ENCODE results near the gene CR2. TPM values are rescaled to one million over a fixed set of nuclear protein-coding genes. Genes with fewer than 3 reads are reported as not detected.
"Not testable (repeated sequence)": the region's sequence is repeated elsewhere in the genome, so short reads cannot be mapped to it uniquely, and the experiment has no call there.

Gene CR2
- total RNA-seq, 1 donor from 2014 or later: not detected

GRCh38 chr1:207429963-207430362 is 24.2 kb upstream of the CR2 start:
- no peaks in the 10 kb centered on the region for H3K9me3 Mint-ChIP-seq (ENCODE audit: unreplicated experiment)
- no peak for DNase-seq (ENCODE audit: extremely low spot score, unreplicated experiment)
- no peaks in the 10 kb centered on the region for H3K4me1 Mint-ChIP-seq (ENCODE audit: unreplicated experiment)
- no peaks in the 10 kb centered on the region for H3K36me3 Mint-ChIP-seq (ENCODE audit: unreplicated experiment)
- no peak for TF ChIP-seq CTCF (IDR thresholded peaks at IDR 0.05)
- no peak overlapping the region for H3K27ac Mint-ChIP-seq (ENCODE audit: unreplicated experiment)
- no peak overlapping the region for H3K4me3 Mint-ChIP-seq (ENCODE audit: unreplicated experiment)
- H3K27me3 Mint-ChIP-seq (ENCODE audit: unreplicated experiment): peaks cover 11% of the 10 kb centered on the region

- no peaks in the 10 kb centered on the region for H3K9me3 Mint-ChIP-seq (ENCODE audit: unreplicated experiment)
- H3K27ac Mint-ChIP-seq (ENCODE audit: unreplicated experiment): no peak overlapping the region
- H3K4me3 Mint-ChIP-seq (ENCODE audit: unreplicated experiment): no peak overlapping the region
- no peaks in the 10 kb centered on the region for H3K4me1 Mint-ChIP-seq (ENCODE audit: unreplicated experiment)
- peaks cover 11% of the 10 kb centered on the region for H3K27me3 Mint-ChIP-seq (ENCODE audit: unreplicated experiment)
- DNase-seq (ENCODE audit: extremely low spot score, unreplicated experiment): no peak
- TF ChIP-seq CTCF (IDR thresholded peaks at IDR 0.05): no peak
- H3K36me3 Mint-ChIP-seq (ENCODE audit: unreplicated experiment): no peaks in the 10 kb centered on the region
Measured at GRCh38 chr1:207430602-207431001, 23.5 kb upstream of the CR2 start.

- DNase-seq (ENCODE audit: extremely low spot score, unreplicated experiment): no peak
- no peaks in the 10 kb centered on the region for H3K36me3 Mint-ChIP-seq (ENCODE audit: unreplicated experiment)
- H3K9me3 Mint-ChIP-seq (ENCODE audit: unreplicated experiment): no peaks in the 10 kb centered on the region
- H3K27me3 Mint-ChIP-seq (ENCODE audit: unreplicated experiment): peaks cover 11% of the 10 kb centered on the region
- no peak overlapping the region for H3K4me3 Mint-ChIP-seq (ENCODE audit: unreplicated experiment)
- no peak for TF ChIP-seq CTCF (IDR thresholded peaks at IDR 0.05)
- H3K27ac Mint-ChIP-seq (ENCODE audit: unreplicated experiment): no peak overlapping the region
- H3K4me1 Mint-ChIP-seq (ENCODE audit: unreplicated experiment): no peaks in the 10 kb centered on the region
Measured at GRCh38 chr1:207431508-207431907, 22.6 kb upstream of the CR2 start.

DNA sequence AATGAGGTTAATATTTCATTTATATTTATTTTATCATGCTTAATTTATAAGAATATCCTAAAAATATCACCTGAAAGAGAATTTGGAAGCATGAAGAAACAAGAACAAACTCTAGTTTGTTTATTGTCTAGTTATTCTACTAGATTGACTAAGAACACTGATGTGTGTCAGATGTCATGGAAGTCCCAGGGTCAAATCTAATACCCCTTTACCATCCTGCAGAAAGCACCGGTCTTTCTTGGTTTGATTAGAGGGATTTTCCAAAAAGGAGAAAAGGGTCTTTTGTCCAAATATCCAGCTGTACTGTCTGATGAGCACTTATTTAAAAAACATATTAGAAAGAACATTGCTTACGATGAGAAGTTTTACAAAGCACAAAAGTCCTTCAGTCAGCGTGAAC is 20.7 kb upstream of the CR2 start:
- Mint-ChIP-seq H3K27ac (ENCODE audit: unreplicated experiment) (no peak overlapping the region), H3K27me3 (ENCODE audit: unreplicated experiment) (peaks cover 11% of the 10 kb centered on the region), H3K9me3 (ENCODE audit: unreplicated experiment) (no peaks in the 10 kb centered on the region), H3K4me3 (ENCODE audit: unreplicated experiment) (no peak overlapping the region), H3K36me3 (ENCODE audit: unreplicated experiment) (no peaks in the 10 kb centered on the region), H3K4me1 (ENCODE audit: unreplicated experiment) (no peaks in the 10 kb centered on the region)
- no peak for TF ChIP-seq CTCF (IDR thresholded peaks at IDR 0.05)
- no peak for DNase-seq (ENCODE audit: extremely low spot score, unreplicated experiment)

GRCh38 chr1:207436746-207437145 is 17.4 kb upstream of the CR2 start:
- not testable (repeated sequence) for H3K4me1 Mint-ChIP-seq (ENCODE audit: unreplicated experiment); H3K36me3 Mint-ChIP-seq (ENCODE audit: unreplicated experiment); DNase-seq (ENCODE audit: extremely low spot score, unreplicated experiment); H3K27me3 Mint-ChIP-seq (ENCODE audit: unreplicated experiment); H3K4me3 Mint-ChIP-seq (ENCODE audit: unreplicated experiment); H3K27ac Mint-ChIP-seq (ENCODE audit: unreplicated experiment); H3K9me3 Mint-ChIP-seq (ENCODE audit: unreplicated experiment)

DNA sequence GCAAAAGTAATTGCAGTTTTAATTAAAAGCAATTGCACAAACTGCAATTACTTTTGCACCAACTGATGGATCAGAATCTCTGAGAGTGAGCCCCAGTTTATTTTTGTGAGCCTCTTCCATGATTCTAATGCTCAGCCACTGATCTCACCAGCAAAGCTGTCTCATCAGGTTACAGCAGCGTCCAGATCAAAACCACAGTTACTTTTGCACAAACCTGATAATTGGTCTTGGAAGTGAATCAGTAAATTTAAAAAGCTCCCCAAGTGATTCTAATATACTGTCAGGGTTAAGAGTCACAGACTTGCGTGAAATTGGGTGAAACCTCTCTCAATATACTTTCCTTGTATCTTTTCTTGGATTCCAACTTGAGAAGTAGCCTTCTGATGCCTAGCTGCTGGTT is 13.5 kb upstream of the CR2 start:
- Mint-ChIP-seq H3K27ac (ENCODE audit: unreplicated experiment) (no peak overlapping the region), H3K9me3 (ENCODE audit: unreplicated experiment) (no peaks in the 10 kb centered on the region), H3K4me1 (ENCODE audit: unreplicated experiment) (no peaks in the 10 kb centered on the region), H3K36me3 (ENCODE audit: unreplicated experiment) (no peaks in the 10 kb centered on the region), H3K4me3 (ENCODE audit: unreplicated experiment) (no peak overlapping the region), H3K27me3 (ENCODE audit: unreplicated experiment) (peaks cover 9% of the 10 kb centered on the region)
- DNase-seq (ENCODE audit: extremely low spot score, unreplicated experiment): no peak
- no peak for TF ChIP-seq CTCF (IDR thresholded peaks at IDR 0.05)

Data from osteocyte (in vitro differentiated cells).